Mammary epithelial cell (primary cell): Measurements from ENCODE around the gene MIPOL1.

Experiments
- CTCF ChIP-seq, 2 donors: IDR thresholded peaks in 1 of 2; conservative IDR thresholded peaks in 1 of 2; 2 replicates each; pipeline ENCODE4 v1.5.1; 2011 to 2012; ENCODE audit warnings: inconsistent platforms in 2 of 2, low read length in 2 of 2, mild to moderate bottlenecking in 2 of 2, control low read depth in 1 of 2, low read depth in 1 of 2; ENCODE audit not compliant: insufficient read depth in 1 of 2; ENCODE audit errors: extremely low read depth in 1 of 2
- EZH2 ChIP-seq: IDR thresholded peaks from 2 replicates; pipeline ENCODE4 v1.6.1; 2012; ENCODE audit warnings: low read length, inconsistent platforms, borderline replicate concordance

GRCh38 chr14:37165794-37166193 lies 31.9 kb upstream of the MIPOL1 start:
- TF ChIP-seq CTCF (conservative IDR thresholded peaks at IDR 0.05 in 1 of 2, IDR thresholded peaks at IDR 0.05 in 1 of 2; ENCODE audit: extremely low read depth in 1 of 2, insufficient read depth in 1 of 2, low read depth in 1 of 2, low read length in 2 of 2) (no peak), EZH2 (no peak)
